H1 (cell line): ENCODE data around the gene SUMF2. TPM values are rescaled to one million over a fixed set of nuclear protein-coding genes. Genes with fewer than 3 reads are reported as not detected.

Experiments used
- CTBP2 ChIP-seq: IDR thresholded peaks from 2 replicates; pipeline ENCODE4 v1.7.0; 2011; ENCODE audit warnings: borderline replicate concordance, mild to moderate bottlenecking, moderate library complexity, mixed read lengths, low read length; ENCODE audit not compliant: insufficient read depth, insufficient read length
- HDAC2 ChIP-seq, 2 experiments: fragments of 300-600 bp in 1 of 2; sonication (generic) in 1 of 2; IDR thresholded peaks; 2 replicates each; pipeline ENCODE4 v1.6.1; 2011 to 2012; ENCODE audit warnings: low read depth in 2 of 2, low read length in 2 of 2, mild to moderate bottlenecking in 2 of 2, moderate library complexity in 2 of 2, borderline replicate concordance in 1 of 2, inconsistent platforms in 1 of 2
- NRF1 ChIP-seq: IDR thresholded peaks from 2 replicates; pipeline ENCODE4 v1.6.1; 2011; ENCODE audit warnings: mild to moderate bottlenecking, low read depth, low read length, improper control_type of control experiment
- RAD21 ChIP-seq, 2 experiments: IDR thresholded peaks in 1 of 2; conservative IDR thresholded peaks in 1 of 2; 2 replicates each; pipeline ENCODE4 v1.6.1; 2011; ENCODE audit warnings: low read depth in 2 of 2, low read length in 2 of 2, improper control_type of control experiment in 1 of 2, inconsistent platforms in 1 of 2, mild to moderate bottlenecking in 1 of 2, moderate library complexity in 1 of 2
- RNF2 ChIP-seq: fragments of 200-900, 300-1000 bp; sonication (generic); IDR thresholded peaks from 2 replicates; pipeline ENCODE4 v1.7.1; 2016; ENCODE audit warnings: borderline replicate concordance, low read depth, mild to moderate bottlenecking, antibody characterized with exemption, low read length; ENCODE audit not compliant: poor library complexity, severe bottlenecking; ENCODE audit errors: missing control alignments
- SP1 ChIP-seq: IDR thresholded peaks from 2 replicates; pipeline ENCODE4 v1.6.1; 2011; ENCODE audit warnings: low read depth, low read length
- polyA plus RNA-seq, 7 experiments: library from polyadenylated mRNA; depleted of rRNA in 3 of 7; stranded (reverse) in 5 of 7; unstranded in 2 of 7; fragments of >200 nt in 5 of 7; fragments of 200-250 nt in 2 of 7; gene quantifications; 1 replicate in 5 of 7; 2 replicates in 1 of 7; 4 replicates in 1 of 7; pipeline versions ENCODE4 v1.2.1 to v1.2.3, GENCODE V29; 2011 to 2013; ENCODE audit warnings: missing spikeins in 2 of 7, mixed read lengths in 2 of 7
- total RNA-seq: library from RNA; stranded (reverse); fragmentation: NEBNext Ultra II Directional; extraction: Animal tissue kit (Norgen Biotek cat#: 25700); gene quantifications from 2 replicates; pipeline ENCODE4 v1.2.1, GENCODE V29; 2021

SUMF2 gene
- total and polyA plus RNA-seq, 2 of the 8 experiments (the other 6 are each of a cell fraction or from before 2014, with no cell fraction given) = 39.8 to 59.2 TPM

- TF ChIP-seq HDAC2 (IDR thresholded peaks at IDR 0.05; ENCODE audit: borderline replicate concordance in 1 of 2, low read depth in 2 of 2, low read length in 2 of 2) = no peak
- TF ChIP-seq SP1 = no peak
- no peak for TF ChIP-seq CTBP2
- no peak for TF ChIP-seq RNF2
- TF ChIP-seq NRF1 = no peak
- TF ChIP-seq RAD21 (IDR thresholded peaks at IDR 0.05 in 1 of 2, conservative IDR thresholded peaks at IDR 0.05 in 1 of 2; ENCODE audit: low read depth in 2 of 2, low read length in 2 of 2) = no peak
These were observed 17.7 kb downstream of the SUMF2 start (continued) for GRCh38 chr7:56081626-56082340.
